ENCODE results near the gene PLEKHD1. TPM values are rescaled to one million over a fixed set of nuclear protein-coding genes. Genes with fewer than 3 reads are reported as not detected.
A peak's percentile ranks its signal among the peaks of the same experiment; 100 is the strongest.

The PLEKHD1 gene
- total and polyA plus RNA-seq, 2 donors (not counting 1 experiment from before 2014, with no cell fraction given), result 0.12 TPM

DNA sequence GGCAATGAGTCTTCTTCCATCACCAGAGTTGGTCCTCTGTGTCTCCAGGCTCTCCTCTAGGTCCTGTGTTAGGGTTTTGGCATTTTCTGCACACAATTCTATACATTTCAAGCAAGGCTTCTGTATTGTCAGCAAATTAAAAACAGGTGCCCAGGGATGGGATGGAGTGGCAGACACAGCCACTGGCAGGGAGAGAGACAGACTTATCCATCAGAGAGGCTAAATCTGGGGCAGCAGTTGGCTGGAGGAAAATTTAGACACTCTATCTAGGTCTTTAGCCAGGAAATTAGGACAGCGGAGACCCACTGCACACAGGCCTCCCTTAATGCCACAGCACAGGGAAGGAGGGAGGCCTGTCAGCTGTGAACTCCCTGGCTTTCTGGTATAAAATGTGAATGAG lies 20.2 kb downstream of the PLEKHD1 start:
- Histone ChIP-seq H3K9ac (ENCODE audit: low read length) (no peak overlapping the region), H3K27ac (ENCODE audit: low read length in 2 of 2) (no peak overlapping the region), H4K20me1 (ENCODE audit: control insufficient read depth, insufficient read depth, low read length, poor library complexity, severe bottlenecking) (no peaks in the 10 kb centered on the region), H2AFZ (ENCODE audit: insufficient read depth, low read depth, low read length, poor library complexity, severe bottlenecking) (no peak overlapping the region), H3K9me3 (ENCODE audit: control extremely low read depth in 1 of 3, control insufficient read depth in 2 of 3, insufficient read depth in 1 of 3, low read length in 2 of 3) (no peaks in the 10 kb centered on the region), H3K36me3 (replicated peaks in 1 of 2; ENCODE audit: control extremely low read depth in 1 of 2, control insufficient read depth in 1 of 2, extremely low read depth in 1 of 2, insufficient read depth in 2 of 2, low read length in 1 of 2) (no peaks in the 10 kb centered on the region), H3K79me2 (ENCODE audit: control insufficient read depth, insufficient read depth, low read length) (no peaks in the 10 kb centered on the region), H3K4me1 (ENCODE audit: control insufficient read depth in 2 of 2, insufficient read depth in 2 of 2, low read length in 2 of 2) (no peaks in the 10 kb centered on the region), H3K4me3 (ENCODE audit: control extremely low read depth in 1 of 5, extremely low read depth in 1 of 5, insufficient read depth in 1 of 5, low read depth in 2 of 5, low read length in 4 of 5) (no peak overlapping the region), H3K27me3 (replicated peaks in 1 of 4; ENCODE audit: control extremely low read depth in 1 of 4, control insufficient read depth in 3 of 4, insufficient read depth in 4 of 4, low read length in 3 of 4) (peaks cover 0 to 8% (median 5%) of the 10 kb centered on the region in 4 experiments), H3K4me2 (replicated peaks; ENCODE audit: low read depth, low read length, poor library complexity, severe bottlenecking) (no peak overlapping the region)
- DNase-seq (no peak), ATAC-seq (ENCODE audit: low read depth) (no peak)
- H3K27me3 Mint-ChIP-seq, result peaks cover 18% of the 10 kb centered on the region
- no CpG with 5 or more reads among the region's 1 CpG for WGBS (ENCODE audit: insufficient coverage)
- H3K4me1 Mint-ChIP-seq, result no peaks in the 10 kb centered on the region
- POLR2A ChIA-PET, result interaction anchor here (0.5 kb wide), 1 partner anchor 1395 kb away, joined by 3 read pairs; no protein-coding TSS in a partner anchor
- intact Hi-C loops (cut with micrococcal nuclease), result no loop called here
- no peak overlapping the region for H3K27ac Mint-ChIP-seq
- no peak overlapping the region for H3K4me3 Mint-ChIP-seq
- CTCF ChIA-PET, result interaction anchor here (2.0 kb wide), 1 partner anchor 9 kb away, joined by 5 read pairs; no protein-coding TSS in a partner anchor
- H3K9me3 Mint-ChIP-seq (ENCODE audit: insufficient read depth), result no peaks in the 10 kb centered on the region
- TF ChIP-seq, protein P1, sequence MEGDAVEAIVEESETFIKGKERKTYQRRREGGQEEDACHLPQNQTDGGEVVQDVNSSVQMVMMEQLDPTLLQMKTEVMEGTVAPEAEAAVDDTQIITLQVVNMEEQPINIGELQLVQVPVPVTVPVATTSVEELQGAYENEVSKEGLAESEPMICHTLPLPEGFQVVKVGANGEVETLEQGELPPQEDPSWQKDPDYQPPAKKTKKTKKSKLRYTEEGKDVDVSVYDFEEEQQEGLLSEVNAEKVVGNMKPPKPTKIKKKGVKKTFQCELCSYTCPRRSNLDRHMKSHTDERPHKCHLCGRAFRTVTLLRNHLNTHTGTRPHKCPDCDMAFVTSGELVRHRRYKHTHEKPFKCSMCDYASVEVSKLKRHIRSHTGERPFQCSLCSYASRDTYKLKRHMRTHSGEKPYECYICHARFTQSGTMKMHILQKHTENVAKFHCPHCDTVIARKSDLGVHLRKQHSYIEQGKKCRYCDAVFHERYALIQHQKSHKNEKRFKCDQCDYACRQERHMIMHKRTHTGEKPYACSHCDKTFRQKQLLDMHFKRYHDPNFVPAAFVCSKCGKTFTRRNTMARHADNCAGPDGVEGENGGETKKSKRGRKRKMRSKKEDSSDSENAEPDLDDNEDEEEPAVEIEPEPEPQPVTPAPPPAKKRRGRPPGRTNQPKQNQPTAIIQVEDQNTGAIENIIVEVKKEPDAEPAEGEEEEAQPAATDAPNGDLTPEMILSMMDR (IDR thresholded peaks at IDR 0.05), result no peak
- TF ChIP-seq EZH2 (IDR thresholded peaks at IDR 0.05; ENCODE audit: borderline replicate concordance, insufficient read depth, low read depth, low read length, poor library complexity, severe bottlenecking), result no peak

DNA sequence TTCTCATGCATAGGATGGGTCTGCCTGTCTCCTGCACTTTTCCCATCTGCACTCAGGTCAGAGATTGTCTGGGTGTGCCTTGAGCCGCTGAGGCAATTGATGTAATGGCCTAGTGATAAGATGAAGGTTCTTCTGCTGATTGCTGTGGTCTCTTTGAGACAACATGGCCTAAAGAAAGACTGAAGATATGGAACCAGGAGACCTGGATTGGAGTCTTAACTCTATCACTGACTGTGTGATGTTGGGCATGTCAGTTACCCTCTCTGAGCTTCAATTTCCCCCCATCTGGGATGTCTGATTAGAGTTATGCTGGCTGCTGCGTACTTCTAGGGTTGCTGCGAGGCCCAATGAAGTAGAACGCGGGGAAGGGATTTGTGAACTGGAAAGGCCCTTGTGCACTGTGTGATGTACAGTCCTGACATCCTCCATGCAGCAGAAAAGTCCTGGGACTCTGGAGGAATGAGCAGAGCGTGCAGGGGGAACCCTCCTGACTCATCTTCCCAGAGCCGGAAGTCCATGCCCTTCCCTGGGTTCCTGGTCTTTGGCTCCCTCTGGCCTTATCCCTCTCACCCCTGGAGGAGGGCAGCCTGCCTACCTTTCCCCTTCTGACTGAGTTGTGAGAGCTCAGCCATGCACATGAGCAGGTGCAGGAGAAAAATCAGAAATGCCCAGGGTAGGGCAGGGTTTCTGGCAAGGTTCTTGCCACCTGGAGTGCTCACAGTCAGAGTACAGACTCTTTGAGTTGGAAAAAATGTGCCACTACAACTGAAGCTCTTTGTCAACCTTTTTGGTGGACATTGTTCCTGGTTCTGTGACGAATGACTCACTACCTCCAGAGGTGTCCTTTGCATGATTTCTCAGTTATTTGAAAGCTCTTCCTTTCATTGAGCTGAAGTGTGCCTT lies 21.1 kb downstream of the PLEKHD1 start:
- no peaks in the 10 kb centered on the region for H3K36me3 ChIP-seq (replicated peaks in 1 of 2; ENCODE audit: control extremely low read depth in 1 of 2, control insufficient read depth in 1 of 2, extremely low read depth in 1 of 2, insufficient read depth in 2 of 2, low read length in 1 of 2)
- CTCF ChIA-PET, result interaction anchor here (2.0 kb wide), 1 partner anchor 8 kb away, joined by 5 read pairs; no protein-coding TSS in a partner anchor
- no peak overlapping the region for H3K27ac ChIP-seq (ENCODE audit: low read length in 2 of 2)
- no peaks in the 10 kb centered on the region for H3K9me3 Mint-ChIP-seq (ENCODE audit: insufficient read depth)
- peak; percentile 21 for ATAC-seq (ENCODE audit: low read depth)
- H3K27ac Mint-ChIP-seq, result no peak overlapping the region
- TF ChIP-seq, protein P1 (IDR thresholded peaks at IDR 0.05), result no peak
- no peak for TF ChIP-seq EZH2 (IDR thresholded peaks at IDR 0.05; ENCODE audit: borderline replicate concordance, insufficient read depth, low read depth, low read length, poor library complexity, severe bottlenecking)
- no peak overlapping the region for H3K4me2 ChIP-seq (replicated peaks; ENCODE audit: low read depth, low read length, poor library complexity, severe bottlenecking)
- H3K27me3 Mint-ChIP-seq, result peaks cover 19% of the 10 kb centered on the region
- no peak overlapping the region for H3K4me3 Mint-ChIP-seq
- DNase-seq, result no peak
- H3K79me2 ChIP-seq (ENCODE audit: control insufficient read depth, insufficient read depth, low read length), result no peaks in the 10 kb centered on the region
- H3K9me3 ChIP-seq (ENCODE audit: control extremely low read depth in 1 of 3, control insufficient read depth in 2 of 3, insufficient read depth in 1 of 3, low read length in 2 of 3), result no peaks in the 10 kb centered on the region
- POLR2A ChIA-PET, result interaction anchor here (0.5 kb wide), 1 partner anchor 1394 kb away, joined by 3 read pairs; no protein-coding TSS in a partner anchor
- H3K9ac ChIP-seq (ENCODE audit: low read length), result no peak overlapping the region
- 97% methylated on average over 7 of the region's 8 CpGs for WGBS (ENCODE audit: insufficient coverage)
- H3K4me1 Mint-ChIP-seq, result no peaks in the 10 kb centered on the region
- no peaks in the 10 kb centered on the region for H4K20me1 ChIP-seq (ENCODE audit: control insufficient read depth, insufficient read depth, low read length, poor library complexity, severe bottlenecking)
- intact Hi-C loops (cut with micrococcal nuclease), result no loop called here
- no peak overlapping the region for H2AFZ ChIP-seq (ENCODE audit: insufficient read depth, low read depth, low read length, poor library complexity, severe bottlenecking)
- H3K27me3 ChIP-seq (replicated peaks in 1 of 4; ENCODE audit: control extremely low read depth in 1 of 4, control insufficient read depth in 3 of 4, insufficient read depth in 4 of 4, low read length in 3 of 4), result peaks cover 0 to 8% (median 4%) of the 10 kb centered on the region in 4 experiments
- H3K4me1 ChIP-seq (ENCODE audit: control insufficient read depth in 2 of 2, insufficient read depth in 2 of 2, low read length in 2 of 2), result no peaks in the 10 kb centered on the region
- H3K4me3 ChIP-seq (ENCODE audit: control extremely low read depth in 1 of 5, extremely low read depth in 1 of 5, insufficient read depth in 1 of 5, low read depth in 2 of 5, low read length in 4 of 5), result no peak overlapping the region

Measured in B cell (primary cell).